Measurements from ENCODE around the gene INHBC.

- TF ChIP-seq, protein P1, sequence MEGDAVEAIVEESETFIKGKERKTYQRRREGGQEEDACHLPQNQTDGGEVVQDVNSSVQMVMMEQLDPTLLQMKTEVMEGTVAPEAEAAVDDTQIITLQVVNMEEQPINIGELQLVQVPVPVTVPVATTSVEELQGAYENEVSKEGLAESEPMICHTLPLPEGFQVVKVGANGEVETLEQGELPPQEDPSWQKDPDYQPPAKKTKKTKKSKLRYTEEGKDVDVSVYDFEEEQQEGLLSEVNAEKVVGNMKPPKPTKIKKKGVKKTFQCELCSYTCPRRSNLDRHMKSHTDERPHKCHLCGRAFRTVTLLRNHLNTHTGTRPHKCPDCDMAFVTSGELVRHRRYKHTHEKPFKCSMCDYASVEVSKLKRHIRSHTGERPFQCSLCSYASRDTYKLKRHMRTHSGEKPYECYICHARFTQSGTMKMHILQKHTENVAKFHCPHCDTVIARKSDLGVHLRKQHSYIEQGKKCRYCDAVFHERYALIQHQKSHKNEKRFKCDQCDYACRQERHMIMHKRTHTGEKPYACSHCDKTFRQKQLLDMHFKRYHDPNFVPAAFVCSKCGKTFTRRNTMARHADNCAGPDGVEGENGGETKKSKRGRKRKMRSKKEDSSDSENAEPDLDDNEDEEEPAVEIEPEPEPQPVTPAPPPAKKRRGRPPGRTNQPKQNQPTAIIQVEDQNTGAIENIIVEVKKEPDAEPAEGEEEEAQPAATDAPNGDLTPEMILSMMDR (IDR thresholded peaks at IDR 0.05; ENCODE audit: low read depth, low read length): no peak
- no peak for TF ChIP-seq EZH2phosphoT487 (IDR thresholded peaks at IDR 0.05; ENCODE audit: low read depth)
These were observed 45.6 kb upstream of the INHBC start for GRCh38 chr12:57389033-57389432.
